WTC11 (cell line): ENCODE results near the gene UROC1. TPM values are rescaled to one million over a fixed set of nuclear protein-coding genes. Genes with fewer than 3 reads are reported as not detected.

Experiments used
- ATAC-seq: fragments of 200-7000 bp; cut with Tn5 transposase; 2 replicates; pipeline ENCODE4 v1.10.0; 2021; ENCODE audit warnings: mild to moderate bottlenecking, moderate library complexity
- CTCF ChIA-PET: fragments of 300-600 bp; sonication (Branson Sonifier 250); formaldehyde crosslinking; loops from one replicate; lab custom pipeline; 2021; ENCODE audit warnings: antibody characterized with exemption; lab: Charles Lee
- POLR2A ChIA-PET: fragments of 350-600 bp; sonication (Branson Sonifier 250); formaldehyde crosslinking; loops from one replicate; lab custom pipeline; 2021; ENCODE audit warnings: antibody characterized with exemption; lab: Charles Lee
- DNase-seq: peaks from one replicate; pipeline ENCODE4 v3.0.0; 2021; ENCODE audit warnings: low spot score
- H3K27ac Mint-ChIP-seq: 2 replicates; pipeline ENCODE4 v1.8.0; 2021; ENCODE audit warnings: mixed read lengths
- H3K27me3 Mint-ChIP-seq: 2 replicates; pipeline ENCODE4 v1.8.0; 2021; ENCODE audit warnings: low read depth, mild to moderate bottlenecking, moderate library complexity, mixed read lengths
- H3K36me3 Mint-ChIP-seq: 2 replicates; pipeline ENCODE4 v1.8.0; 2021; ENCODE audit warnings: mixed read lengths
- H3K4me1 Mint-ChIP-seq: 2 replicates; pipeline ENCODE4 v1.8.0; 2022; ENCODE audit warnings: mixed read lengths
- H3K4me3 Mint-ChIP-seq: 2 replicates; pipeline ENCODE4 v1.8.0; 2021; ENCODE audit warnings: mild to moderate bottlenecking, moderate library complexity, mixed read lengths
- H3K9me3 Mint-ChIP-seq: 2 replicates; pipeline ENCODE4 v1.8.0; 2021; ENCODE audit warnings: mixed read lengths
- ATF6 ChIP-seq: sonication (generic); formaldehyde crosslinking; IDR thresholded peaks from 2 replicates; pipeline ENCODE4 v1.8.1; 2023; ENCODE audit warnings: mild to moderate bottlenecking, missing genetic modification reagents
- CTCF ChIP-seq: fragments of 200-600 bp; IDR thresholded peaks from 2 replicates; pipeline ENCODE4 v1.8.0; 2022; ENCODE audit warnings: antibody characterized with exemption
- E2F5 ChIP-seq: sonication (generic); formaldehyde crosslinking; IDR thresholded peaks from 2 replicates; pipeline ENCODE4 v1.8.1; 2022; ENCODE audit warnings: mild to moderate bottlenecking, moderate library complexity, missing genetic modification reagents
- FOXP4 ChIP-seq: sonication (generic); formaldehyde crosslinking; IDR thresholded peaks from 2 replicates; pipeline ENCODE4 v1.8.0; 2022; ENCODE audit warnings: mild to moderate bottlenecking, missing genetic modification reagents
- HMGA2 ChIP-seq: fragments of 250-450 bp; sonication (Bioruptor Pico); IDR thresholded peaks from 2 replicates; pipeline ENCODE4 v1.4.0; 2021; ENCODE audit warnings: mild to moderate bottlenecking, moderate library complexity
- JAZF1 ChIP-seq: fragments of 250-450 bp; sonication (Bioruptor Pico); IDR thresholded peaks from 2 replicates; pipeline ENCODE4 v1.9.0; 2021; ENCODE audit warnings: moderate library complexity, mild to moderate bottlenecking, inconsistent platforms
- KAT7 ChIP-seq: sonication (generic); formaldehyde crosslinking; IDR thresholded peaks from 2 replicates; pipeline ENCODE4 v1.8.1; 2023; ENCODE audit warnings: missing genetic modification reagents, mild to moderate bottlenecking, borderline replicate concordance
- NFATC4 ChIP-seq: fragments of 250-450 bp; sonication (Bioruptor Pico); IDR thresholded peaks from 2 replicates; pipeline ENCODE4 v1.9.0; 2021; ENCODE audit warnings: mild to moderate bottlenecking
- RELA ChIP-seq: sonication (generic); formaldehyde crosslinking; IDR thresholded peaks from 2 replicates; pipeline ENCODE4 v1.8.1; 2022; ENCODE audit warnings: missing genetic modification reagents, mild to moderate bottlenecking, borderline replicate concordance
- SP1 ChIP-seq: sonication (generic); formaldehyde crosslinking; conservative IDR thresholded peaks from 2 replicates; pipeline ENCODE4 v1.8.1; 2022; ENCODE audit warnings: missing genetic modification reagents
- TEAD1 ChIP-seq: sonication (generic); formaldehyde crosslinking; IDR thresholded peaks from 2 replicates; pipeline ENCODE4 v1.8.0; 2022; ENCODE audit warnings: mild to moderate bottlenecking, missing genetic modification reagents
- TP53 ChIP-seq: sonication (generic); formaldehyde crosslinking; IDR thresholded peaks from 2 replicates; pipeline ENCODE4 v1.8.1; 2023; ENCODE audit warnings: mild to moderate bottlenecking, missing genetic modification reagents
- ZBTB21 ChIP-seq: sonication (generic); formaldehyde crosslinking; IDR thresholded peaks from 2 replicates; pipeline ENCODE4 v1.8.1; 2023; ENCODE audit warnings: mild to moderate bottlenecking, missing genetic modification reagents, borderline replicate concordance
- ZBTB43 ChIP-seq: sonication (generic); formaldehyde crosslinking; IDR thresholded peaks from 2 replicates; pipeline ENCODE4 v1.8.1; 2023; ENCODE audit warnings: mild to moderate bottlenecking, missing genetic modification reagents
- ZNF121 ChIP-seq: sonication (generic); formaldehyde crosslinking; IDR thresholded peaks from 2 replicates; pipeline ENCODE4 v1.8.0; 2023; ENCODE audit warnings: missing genetic modification reagents
- ZNF219 ChIP-seq: sonication (generic); formaldehyde crosslinking; IDR thresholded peaks from 2 replicates; pipeline ENCODE4 v1.8.0; 2023; ENCODE audit warnings: missing genetic modification reagents, mild to moderate bottlenecking, borderline replicate concordance
- ZNF263 ChIP-seq: sonication (generic); formaldehyde crosslinking; IDR thresholded peaks from 2 replicates; pipeline ENCODE4 v1.8.1; 2022; ENCODE audit warnings: low read depth, mild to moderate bottlenecking, moderate library complexity, missing genetic modification reagents
- ZNF423 ChIP-seq: fragments of 250-450 bp; sonication (Bioruptor Pico); IDR thresholded peaks from 2 replicates; pipeline ENCODE4 v2.1.2; 2022; ENCODE audit warnings: mild to moderate bottlenecking, moderate library complexity
- total RNA-seq: library from RNA; stranded (reverse); gene quantifications from 3 replicates; pipeline ENCODE4 v1.2.3, GENCODE V29; 2021
- TF ChIP-seq, protein P1 (sequence below): fragments of 250-450 bp; sonication (Bioruptor Pico); IDR thresholded peaks from 2 replicates; pipeline ENCODE4 v1.9.0; 2021; ENCODE audit warnings: mild to moderate bottlenecking
- TF ChIP-seq, protein P2 (sequence below): sonication (generic); formaldehyde crosslinking; IDR thresholded peaks from 2 replicates; pipeline ENCODE4 v1.8.0; 2022; ENCODE audit warnings: mild to moderate bottlenecking, missing genetic modification reagents

The UROC1 gene
- total RNA-seq, 1 experiment from 2014 or later: not detected

DNA sequence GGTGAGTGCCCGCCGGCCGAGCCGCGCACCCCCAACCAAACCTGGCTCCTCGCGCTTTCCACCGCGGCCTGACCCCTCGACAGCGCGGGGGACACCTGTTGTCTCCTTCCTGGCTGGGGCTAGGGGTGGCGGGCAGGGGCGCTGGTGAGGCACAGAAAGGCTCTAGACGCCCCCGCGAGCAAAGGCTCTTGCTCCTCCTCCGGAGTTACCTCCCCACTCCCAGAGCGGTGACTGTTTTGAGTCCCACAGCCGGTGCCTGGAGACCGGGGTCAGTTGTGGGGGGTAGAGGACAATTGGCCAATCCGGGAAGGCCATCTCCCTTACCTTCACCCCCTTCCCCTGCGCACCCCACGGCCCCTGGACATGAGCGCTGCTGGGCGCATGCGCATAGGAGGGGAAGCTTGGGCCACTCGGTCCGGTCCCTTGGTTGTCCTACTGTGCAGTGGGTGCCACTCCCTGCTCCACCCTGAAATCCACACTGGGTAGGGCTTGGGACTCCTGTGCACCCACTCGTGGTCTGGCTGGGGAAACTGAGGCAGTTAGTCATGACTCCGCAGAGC lies 6.9 kb upstream of the UROC1 start:
- ChIA-PET CTCF (interaction anchor here (1.5 to 2.9 kb wide), 5 partner anchors 23 to 949 kb away, joined by 4 to 12 read pairs (median 4); partner anchors contain the start of gene PLXNA1), POLR2A (no interaction called here)
- Mint-ChIP-seq H3K27me3 (peaks cover 23% of the 10 kb centered on the region), H3K9me3 (no peaks in the 10 kb centered on the region), H3K4me3 (peak overlapping the region; percentile 63), H3K4me1 (peaks cover 12% of the 10 kb centered on the region), H3K36me3 (no peaks in the 10 kb centered on the region), H3K27ac (no peak overlapping the region)
- no peak for DNase-seq
- TF ChIP-seq ZBTB21 (no peak), HMGA2 (CRISPR knock-in tag) (no peak), ATF6 (CRISPR knock-in tag) (no peak), ZNF219 (no peak), ZNF263 (CRISPR knock-in tag) (0 out of 2 replicates have a peak, but pooled peaks have one; percentile 43), NFATC4 (CRISPR knock-in tag) (no peak), SP1 (CRISPR knock-in tag) (no peak), TP53 (CRISPR knock-in tag) (0 out of 2 replicates have a peak, but pooled peaks have one; percentile 64), KAT7 (CRISPR knock-in tag) (no peak), ZNF423 (CRISPR knock-in tag) (no peak)
- ATAC-seq: peak; percentile 33

DNA sequence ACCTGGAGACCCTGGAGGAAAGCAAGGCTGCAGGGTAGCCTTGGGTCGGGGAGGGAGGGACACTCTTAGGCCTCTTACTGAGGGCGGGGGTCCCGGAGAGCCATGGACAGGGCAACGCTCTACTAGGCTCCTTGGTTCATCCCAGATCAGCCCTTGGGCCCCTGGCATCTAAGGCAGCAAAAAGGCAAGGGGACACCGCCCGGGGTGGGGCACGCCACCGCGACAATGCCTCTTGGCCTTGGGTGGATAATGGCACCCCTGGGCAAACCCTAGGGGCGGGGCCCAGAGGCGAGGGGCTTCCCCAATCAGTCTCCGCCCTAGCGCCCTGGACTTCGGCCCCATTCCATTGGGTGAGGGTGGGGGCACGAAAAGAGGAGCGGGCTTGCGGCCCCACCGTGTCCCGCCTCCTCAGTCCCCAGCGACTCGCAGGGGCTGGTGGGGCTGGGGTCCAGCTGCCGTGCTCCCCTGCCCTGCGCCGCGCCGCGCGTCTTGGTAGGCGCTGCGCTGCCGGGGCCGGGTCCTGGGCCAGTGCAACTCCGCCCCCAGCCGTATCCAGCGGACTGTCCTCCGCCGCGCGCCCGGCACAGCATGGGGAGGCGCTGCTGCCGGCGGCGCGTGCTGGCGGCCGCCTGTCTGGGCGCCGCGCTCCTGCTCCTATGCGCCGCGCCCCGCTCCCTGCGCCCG lies 6.3 kb upstream of the UROC1 start, which contains the start of gene CHST13:
CHST13 (plus strand) TSS at position 411 of the 684 bp plus-strand sequence; CDS start at position 589, 178 bp downstream.
- no peak within 1 kb of the TSS; the same call in 1 of the 2 replicates for H3K27ac Mint-ChIP-seq
- DNase-seq: peak; percentile 77
- no peak for TF ChIP-seq RELA (CRISPR knock-in tag)
- TF ChIP-seq ZBTB43 (CRISPR knock-in tag): no peak
- no peak for TF ChIP-seq KAT7 (CRISPR knock-in tag)
- no peak for TF ChIP-seq TEAD1 (CRISPR knock-in tag)
- TF ChIP-seq, protein P1, sequence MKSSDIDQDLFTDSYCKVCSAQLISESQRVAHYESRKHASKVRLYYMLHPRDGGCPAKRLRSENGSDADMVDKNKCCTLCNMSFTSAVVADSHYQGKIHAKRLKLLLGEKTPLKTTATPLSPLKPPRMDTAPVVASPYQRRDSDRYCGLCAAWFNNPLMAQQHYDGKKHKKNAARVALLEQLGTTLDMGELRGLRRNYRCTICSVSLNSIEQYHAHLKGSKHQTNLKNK (CRISPR knock-in tag): no peak
- TF ChIP-seq JAZF1 (CRISPR knock-in tag): no peak
- TF ChIP-seq ZNF121 (CRISPR knock-in tag): peak; percentile 89
- TF ChIP-seq E2F5 (CRISPR knock-in tag): peak; percentile 66; the same call in 1 of the 2 replicates
- TF ChIP-seq CTCF: no peak
- TF ChIP-seq, protein P2, sequence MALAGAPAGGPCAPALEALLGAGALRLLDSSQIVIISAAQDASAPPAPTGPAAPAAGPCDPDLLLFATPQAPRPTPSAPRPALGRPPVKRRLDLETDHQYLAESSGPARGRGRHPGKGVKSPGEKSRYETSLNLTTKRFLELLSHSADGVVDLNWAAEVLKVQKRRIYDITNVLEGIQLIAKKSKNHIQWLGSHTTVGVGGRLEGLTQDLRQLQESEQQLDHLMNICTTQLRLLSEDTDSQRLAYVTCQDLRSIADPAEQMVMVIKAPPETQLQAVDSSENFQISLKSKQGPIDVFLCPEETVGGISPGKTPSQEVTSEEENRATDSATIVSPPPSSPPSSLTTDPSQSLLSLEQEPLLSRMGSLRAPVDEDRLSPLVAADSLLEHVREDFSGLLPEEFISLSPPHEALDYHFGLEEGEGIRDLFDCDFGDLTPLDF (CRISPR knock-in tag): no peak
- TF ChIP-seq FOXP4 (CRISPR knock-in tag): peak; percentile 37; the same call in 1 of the 2 replicates
- peak; percentile 49 for TF ChIP-seq SP1 (CRISPR knock-in tag)

More for the DNA sequence above, 6.3 kb upstream of the UROC1 start, which contains the start of gene CHST13:
- peak; percentile 82 for ATAC-seq
- H3K4me3 Mint-ChIP-seq: peak within 1 kb of the TSS; percentile 63
- no peaks in the 10 kb centered on the region for H3K36me3 Mint-ChIP-seq
- H3K9me3 Mint-ChIP-seq: no peaks in the 10 kb centered on the region
- peaks cover 11% of the 10 kb centered on the region for H3K4me1 Mint-ChIP-seq
- peaks cover 23% of the 10 kb centered on the region for H3K27me3 Mint-ChIP-seq
- ChIA-PET POLR2A (no interaction called here), CTCF (interaction anchor here (0.6 to 2.9 kb wide), 15 partner anchors 14 to 950 kb away, joined by 3 to 12 read pairs (median 4); partner anchors contain the start of gene PLXNA1)
